GM23338 (cell line): ENCODE results near the gene CHMP4A. TPM values are rescaled to one million over a fixed set of nuclear protein-coding genes. Genes with fewer than 3 reads are reported as not detected.

Source experiments
- ATAC-seq: fragments of 200-7000 bp; cut with Tn5 transposase; 3 replicates; pipeline ENCODE4 v1.9.1; 2020
- DNase-seq: peaks from one replicate; pipeline ENCODE4 v3.0.0-alpha.2; 2015; ENCODE audit warnings: low spot score
- H2AFZ ChIP-seq: fragments of 200-600 bp; sonication (generic); 2 replicates; pipeline ENCODE4 v1.8.0; 2016; ENCODE audit warnings: antibody characterized with exemption, mild to moderate bottlenecking, moderate library complexity
- H3F3A ChIP-seq: fragments of 200-600 bp; sonication (generic); replicated peaks from 2 replicates; pipeline ENCODE4 v1.8.0; 2017; ENCODE audit warnings: antibody characterized with exemption, mixed run types, low read depth
- H3K27ac ChIP-seq: fragments of 200-600 bp; sonication (generic); 2 replicates; pipeline ENCODE4 v1.6.1; 2016; ENCODE audit warnings: low read depth
- H3K27me3 ChIP-seq: fragments of 200-600 bp; sonication (generic); 2 replicates; pipeline ENCODE4 v1.8.0; 2016; ENCODE audit warnings: mild to moderate bottlenecking, mixed run types, moderate library complexity; ENCODE audit not compliant: insufficient read depth
- H3K36me3 ChIP-seq: fragments of 200-600 bp; sonication (generic); 2 replicates; pipeline ENCODE4 v1.8.0; 2016; ENCODE audit warnings: mild to moderate bottlenecking; ENCODE audit not compliant: insufficient read depth
- H3K4me1 ChIP-seq: fragments of 200-600 bp; sonication (generic); 2 replicates; pipeline ENCODE4 v1.8.0; 2016; ENCODE audit warnings: mild to moderate bottlenecking, moderate library complexity; ENCODE audit not compliant: insufficient read depth
- H3K4me2 ChIP-seq: fragments of 200-600 bp; sonication (generic); 2 replicates; pipeline ENCODE4 v1.7.1; 2017; ENCODE audit warnings: mixed run types
- H3K4me3 ChIP-seq: fragments of 200-600 bp; sonication (generic); 2 replicates; pipeline ENCODE4 v1.6.1; 2016; ENCODE audit warnings: mixed run types
- H3K79me2 ChIP-seq: fragments of 200-600 bp; sonication (generic); replicated peaks from 2 replicates; pipeline ENCODE4 v1.8.0; 2017; ENCODE audit warnings: mild to moderate bottlenecking; ENCODE audit not compliant: insufficient read depth
- H3K9me2 ChIP-seq: fragments of 200-600 bp; sonication (generic); 2 replicates; pipeline ENCODE4 v1.8.0; 2017; ENCODE audit not compliant: insufficient read depth
- H4K20me1 ChIP-seq: fragments of 200-600 bp; sonication (generic); replicated peaks from 2 replicates; pipeline ENCODE4 v1.8.0; 2017; ENCODE audit warnings: mild to moderate bottlenecking; ENCODE audit not compliant: insufficient read depth
- H3K27ac Mint-ChIP-seq: 2 replicates; pipeline ENCODE4 v1.8.0; 2020; ENCODE audit warnings: inconsistent platforms, mild to moderate bottlenecking, moderate library complexity, mixed read lengths
- H3K27me3 Mint-ChIP-seq: 3 replicates; pipeline ENCODE4 v1.8.0; 2022; ENCODE audit warnings: low read depth, mild to moderate bottlenecking, moderate library complexity, mixed read lengths, inconsistent platforms; ENCODE audit not compliant: insufficient read depth, poor library complexity
- H3K36me3 Mint-ChIP-seq: 3 replicates; pipeline ENCODE4 v1.8.0; 2021; ENCODE audit warnings: low read depth, mild to moderate bottlenecking, inconsistent platforms, moderate library complexity, mixed read lengths
- H3K4me1 Mint-ChIP-seq: 3 replicates; pipeline ENCODE4 v1.8.0; 2020; ENCODE audit warnings: mild to moderate bottlenecking, inconsistent platforms, mixed read lengths
- H3K4me3 Mint-ChIP-seq: 3 replicates; pipeline ENCODE4 v1.8.0; 2021; ENCODE audit warnings: moderate library complexity, mild to moderate bottlenecking, inconsistent platforms, mixed read lengths
- H3K9me3 Mint-ChIP-seq: 3 replicates; pipeline ENCODE4 v1.8.0; 2020; ENCODE audit warnings: moderate library complexity, mild to moderate bottlenecking, inconsistent platforms, mixed read lengths
- CREB1 ChIP-seq: fragments of 250-450 bp; sonication (Bioruptor Pico); IDR thresholded peaks from 2 replicates; pipeline ENCODE4 v1.5.0; 2020; ENCODE audit warnings: low read depth, mild to moderate bottlenecking, moderate library complexity
- ETS1 ChIP-seq: IDR thresholded peaks from 2 replicates; pipeline ENCODE4 v1.6.1; 2016; ENCODE audit warnings: antibody characterized with exemption
- EZH2 ChIP-seq: fragments of 200-600 bp; sonication (generic); IDR thresholded peaks from one replicate; pipeline ENCODE4 v1.8.0; 2017; ENCODE audit warnings: antibody characterized with exemption, mild to moderate bottlenecking, low read depth; ENCODE audit not compliant: unreplicated experiment
- EZH2phosphoT487 ChIP-seq: fragments of 200-600 bp; sonication (generic); IDR thresholded peaks from one replicate; pipeline ENCODE4 v1.8.1; 2018; ENCODE audit warnings: antibody characterized with exemption; ENCODE audit not compliant: unreplicated experiment
- JUNB ChIP-seq: IDR thresholded peaks from one replicate; pipeline ENCODE4 v1.6.1; 2016; ENCODE audit warnings: antibody characterized with exemption; ENCODE audit not compliant: unreplicated experiment
- POLR2AphosphoS5 ChIP-seq: IDR thresholded peaks from 2 replicates; pipeline ENCODE4 v1.6.1; 2016; ENCODE audit warnings: antibody characterized with exemption, low read depth
- STAT1 ChIP-seq: IDR thresholded peaks from one replicate; pipeline ENCODE4 v1.6.1; 2016; ENCODE audit warnings: antibody characterized with exemption; ENCODE audit not compliant: unreplicated experiment
- ZNF462 ChIP-seq: fragments of 250-450 bp; sonication (Bioruptor Pico); IDR thresholded peaks from 2 replicates; pipeline ENCODE4 v1.5.0; 2020; ENCODE audit warnings: mild to moderate bottlenecking, moderate library complexity
- polyA plus RNA-seq: library from polyadenylated mRNA; unstranded; fragments of >200 nt; fragmentation: Nextera tagmentation; extraction: Ambion mirVana; gene quantifications from 2 replicates; pipeline ENCODE4 v1.2.1, GENCODE V29; 2016
- total RNA-seq: library from RNA; depleted of rRNA; stranded (reverse); fragments of >200 nt; shearing (Covaris generic); gene quantifications from 2 replicates; pipeline ENCODE4 v1.2.3, GENCODE V29; 2014

The CHMP4A gene
- total and polyA plus RNA-seq, 2 experiments from 2014 or later, result 19.3 to 36.9 TPM

- H3F3A ChIP-seq, result peaks cover 7% of the 10 kb centered on the region; the same call in 1 of the 2 replicates
- peak overlapping the region; percentile 91 for H3K4me3 Mint-ChIP-seq
- no peak overlapping the region for H3K4me3 ChIP-seq
- DNase-seq, result no peak
- TF ChIP-seq JUNB, result no peak
- no peak for TF ChIP-seq STAT1
- TF ChIP-seq ETS1, result no peak
- H3K79me2 ChIP-seq, result peaks cover 39% of the 10 kb centered on the region
- peaks cover 39% of the 10 kb centered on the region for H3K36me3 Mint-ChIP-seq
- H3K4me1 Mint-ChIP-seq, result peaks cover 17% of the 10 kb centered on the region
- peaks cover 3% of the 10 kb centered on the region for H4K20me1 ChIP-seq
- no peak for ATAC-seq
- no peak overlapping the region for H2AFZ ChIP-seq
- H3K27ac ChIP-seq, result no peak overlapping the region
- no peak overlapping the region for H3K4me2 ChIP-seq
- H3K9me3 Mint-ChIP-seq, result no peaks in the 10 kb centered on the region
- no peak overlapping the region for H3K27ac Mint-ChIP-seq
- H3K27me3 Mint-ChIP-seq, result peaks cover 7% of the 10 kb centered on the region
- H3K4me1 ChIP-seq, result peaks cover 15% of the 10 kb centered on the region
- no peaks in the 10 kb centered on the region for H3K9me2 ChIP-seq
- H3K36me3 ChIP-seq, result peaks cover 17% of the 10 kb centered on the region; the same call in 1 of the 2 replicates
- H3K27me3 ChIP-seq, result no peaks in the 10 kb centered on the region
These were observed 21.1 kb upstream of the CHMP4A start for GRCh38 chr14:24234095-24235005.

- Histone ChIP-seq H3K27ac (peak overlapping the region; percentile 93), H3K4me1 (peaks cover 15% of the 10 kb centered on the region), H2AFZ (peak overlapping the region; percentile 67; the same call in 1 of the 2 replicates), H3K4me3 (peak overlapping the region; percentile 81), H3K36me3 (peaks cover 17% of the 10 kb centered on the region; the same call in 1 of the 2 replicates), H3K27me3 (no peaks in the 10 kb centered on the region), H3K9me2 (no peaks in the 10 kb centered on the region), H3K4me2 (peak overlapping the region; percentile 97), H3F3A (peaks cover 7% of the 10 kb centered on the region; the same call in 1 of the 2 replicates), H4K20me1 (peaks cover 10% of the 10 kb centered on the region), H3K79me2 (peaks cover 47% of the 10 kb centered on the region)
- no peak for DNase-seq
- no peak for ATAC-seq
- H3K27ac Mint-ChIP-seq, result peak overlapping the region; percentile 95; the same call in 1 of the 2 replicates
- peaks cover 31% of the 10 kb centered on the region for H3K36me3 Mint-ChIP-seq
- H3K4me1 Mint-ChIP-seq, result peaks cover 17% of the 10 kb centered on the region
- H3K9me3 Mint-ChIP-seq, result no peaks in the 10 kb centered on the region
- peaks cover 7% of the 10 kb centered on the region for H3K27me3 Mint-ChIP-seq
- H3K4me3 Mint-ChIP-seq, result peak overlapping the region; percentile 91
- TF ChIP-seq CREB1 (CRISPR knock-in tag) (no peak), EZH2phosphoT487 (no peak), EZH2 (no peak), POLR2AphosphoS5 (no peak), ZNF462 (CRISPR knock-in tag) (no peak)
These were observed 20.2 kb upstream of the CHMP4A start for GRCh38 chr14:24233538-24233866.
